NCI-H69 (cell line): ENCODE results near the gene ALOXE3.
"Not testable (repeated sequence)": the region's sequence is repeated elsewhere in the genome, so short reads cannot be mapped to it uniquely, and the experiment has no call there.

ENCODE experiments used
- DNase-seq: peaks from one replicate; lab custom pipeline; 2025; lab: John Stamatoyannopoulos, UW

The ALOXE3 gene

GRCh38 chr17:8095361-8095760 is 23.0 kb downstream of the ALOXE3 start:
- DNase-seq: no peak

GRCh38 chr17:8091033-8091687 is 27.2 kb downstream of the ALOXE3 start:
- DNase-seq: no peak

- DNase-seq: no peak
These were observed 28.6 kb downstream of the ALOXE3 start for GRCh38 chr17:8089728-8090127.

GRCh38 chr17:8087952-8088230 is 30.4 kb downstream of the ALOXE3 start:
- peak; percentile 14 for DNase-seq

- DNase-seq: no peak
These were observed 31.0 kb downstream of the ALOXE3 start, which contains the start of gene ALOX12B for GRCh38 chr17:8087075-8087951. TSS of gene ALOX12B (minus strand) at chr17:8087716. CDS start at chr17:8087442, 274 bp downstream.

GRCh38 chr17:8084250-8084649 is 34.1 kb downstream of the ALOXE3 start:
- no peak for DNase-seq

- no peak for DNase-seq
These were observed 36.0 kb downstream of the ALOXE3 start for GRCh38 chr17:8082292-8082691.

GRCh38 chr17:8081876-8082275 is 36.4 kb downstream of the ALOXE3 start:
- no peak for DNase-seq

- DNase-seq: no peak
These were observed 37.5 kb downstream of the ALOXE3 start for GRCh38 chr17:8080799-8081219.

GRCh38 chr17:8080208-8080798 is 38.0 kb downstream of the ALOXE3 start:
- DNase-seq: no peak

GRCh38 chr17:8079291-8080207 is 38.8 kb downstream of the ALOXE3 start:
- DNase-seq: peak; percentile 84

- not testable (repeated sequence) for DNase-seq
These were observed 40.4 kb downstream of the ALOXE3 start for GRCh38 chr17:8077939-8078338.

- no peak for DNase-seq
These were observed 41.6 kb downstream of the ALOXE3 start for GRCh38 chr17:8076502-8077266.

GRCh38 chr17:8075574-8076342 is 42.6 kb downstream of the ALOXE3 start:
- no peak for DNase-seq

GRCh38 chr17:8075081-8075480 is 43.2 kb downstream of the ALOXE3 start:
- no peak for DNase-seq

GRCh38 chr17:8074554-8074953 is 43.8 kb downstream of the ALOXE3 start:
- DNase-seq: no peak

GRCh38 chr17:8073627-8074484 is 44.5 kb downstream of the ALOXE3 start:
- DNase-seq: peak; percentile 52

GRCh38 chr17:8072729-8073461 is 45.4 kb downstream of the ALOXE3 start:
- DNase-seq: no peak

- DNase-seq: no peak
These were observed 46.0 kb downstream of the ALOXE3 start for GRCh38 chr17:8072341-8072728.
